SK-MEL-5 (cell line): Measurements from ENCODE around the gene HPCAL1. TPM values are rescaled to one million over a fixed set of nuclear protein-coding genes. Genes with fewer than 3 reads are reported as not detected.

Experiments
- DNase-seq: peaks from one replicate; pipeline ENCODE4 v3.0.0-alpha.2; 2016; ENCODE audit warnings: low read depth, low spot score
- in situ Hi-C: cut with HindIII; loops from 2 replicates; pipeline ENCODE4 v1.10.0; 2016; ENCODE audit warnings: low sequenced_read_pairs, high pct_unique_total_duplicates, low pct_unique_long_range_greater_than_20kb
- total RNA-seq: library from RNA; depleted of rRNA; stranded (reverse); fragments of >200 nt; shearing (Covaris generic); gene quantifications from 2 replicates; pipeline ENCODE4 v1.2.3, GENCODE V29; 2014

HPCAL1 gene
- total RNA-seq, 1 experiment from 2014 or later: 30.5 TPM

DNA sequence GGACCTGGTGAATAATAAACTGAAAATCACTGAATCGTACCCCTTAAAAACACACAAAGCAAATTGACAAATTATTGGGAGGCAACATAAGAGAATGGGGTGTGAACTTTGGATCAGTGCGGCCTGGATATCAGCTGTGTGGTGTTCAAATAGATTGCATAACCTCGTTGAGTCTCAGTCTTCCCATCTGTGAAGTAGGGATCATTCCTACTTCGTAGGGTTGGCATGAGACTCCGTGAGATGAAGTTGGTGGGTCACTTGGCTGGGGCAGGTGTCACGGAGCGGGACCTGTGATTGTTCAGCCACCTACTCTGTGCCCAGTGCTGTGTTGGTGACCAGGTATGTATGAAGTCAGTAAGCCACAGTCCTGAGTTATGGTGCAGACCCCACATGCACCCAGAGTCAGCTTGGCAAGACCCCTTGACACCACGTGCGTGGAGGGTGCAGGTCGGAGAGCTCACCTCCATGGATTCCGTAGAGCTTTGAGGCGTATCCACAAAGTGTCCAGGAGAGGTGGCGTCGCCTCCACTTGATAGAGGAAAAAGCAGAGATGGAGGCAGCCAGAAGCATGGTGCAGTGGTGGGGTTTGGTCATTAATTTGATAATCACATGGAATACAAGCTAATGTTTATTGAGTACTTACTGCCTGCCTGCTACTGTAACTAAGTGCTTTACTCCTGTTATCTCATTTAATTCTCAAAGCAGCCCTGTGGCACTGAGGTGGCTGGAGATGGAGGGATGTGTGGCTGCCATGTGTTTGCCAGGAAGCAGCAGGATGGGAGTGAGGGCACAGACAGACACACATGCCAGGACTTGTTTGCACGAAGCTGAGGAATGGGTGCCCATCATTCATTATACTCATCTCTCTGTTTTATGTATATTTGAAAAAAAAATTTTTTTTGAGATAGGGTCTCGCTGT lies 35.8 kb downstream of the HPCAL1 start:
- DNase-seq: no peak
- in situ Hi-C loops: no loop called here

DNA sequence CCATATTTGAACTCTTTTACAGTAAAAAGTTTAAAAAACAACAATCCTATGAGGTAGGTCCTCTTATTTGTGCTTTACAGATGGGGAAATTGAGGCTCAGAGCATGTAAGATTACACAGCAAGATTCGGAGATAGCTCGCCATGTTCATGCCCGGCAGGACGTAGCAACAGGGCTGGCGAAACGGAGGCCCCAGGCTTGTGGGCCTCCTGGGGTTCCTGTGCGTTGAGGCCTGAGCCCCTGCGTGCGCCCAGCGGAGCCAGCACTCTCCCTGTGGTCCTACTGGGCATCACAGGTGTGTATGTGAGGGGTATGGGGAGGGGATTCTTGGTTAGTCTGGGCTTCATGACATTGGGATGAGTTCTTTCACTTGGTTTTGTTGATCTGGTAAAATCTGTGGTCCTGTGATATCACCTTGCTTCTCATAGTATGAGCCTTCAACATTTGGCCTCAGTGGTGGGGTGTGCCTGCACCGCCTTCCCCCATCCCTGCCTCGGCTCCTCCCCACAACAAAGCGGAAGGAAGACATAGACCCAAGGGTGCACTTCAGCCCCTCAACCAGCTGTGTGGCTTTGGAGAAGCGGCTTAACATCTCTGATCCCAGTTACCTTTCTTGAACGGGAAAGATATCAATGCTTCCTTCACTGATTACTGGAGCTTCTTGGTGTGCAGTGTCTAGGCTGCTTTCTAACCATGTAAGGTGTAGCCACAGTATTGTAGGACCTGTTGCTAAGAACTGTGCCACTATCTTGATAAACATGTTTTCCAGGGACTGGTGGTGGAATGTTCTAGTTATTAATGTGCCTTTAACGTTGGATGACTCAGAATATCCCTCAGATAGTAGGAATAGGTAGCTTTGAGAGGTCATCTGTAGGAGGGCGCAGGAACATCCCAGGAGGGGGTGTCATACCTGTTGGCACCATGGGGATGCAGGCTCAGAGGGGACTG lies 37.2 kb downstream of the HPCAL1 start:
- in situ Hi-C loops: no loop called here
- DNase-seq: no peak

DNA sequence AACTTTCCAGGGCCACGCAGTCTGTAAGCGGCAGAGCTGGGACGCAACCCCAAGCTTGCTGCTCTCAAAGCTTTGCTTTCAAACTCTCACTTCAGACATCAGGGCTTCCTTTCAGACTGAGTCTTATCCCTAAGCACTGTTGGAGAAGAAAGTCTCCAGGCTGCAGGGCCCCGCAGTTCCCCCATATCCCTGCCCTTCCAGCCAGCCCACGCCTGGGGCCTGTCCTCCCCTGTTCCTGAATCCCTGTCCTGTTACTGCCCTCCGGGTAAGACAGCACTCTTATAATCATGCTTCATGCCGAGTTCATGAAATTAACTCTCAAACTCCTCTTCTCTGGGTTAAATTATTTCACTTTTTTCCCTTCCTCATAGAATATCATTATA lies 37.9 kb downstream of the HPCAL1 start:
- no peak for DNase-seq
- in situ Hi-C loops: no loop called here

DNA sequence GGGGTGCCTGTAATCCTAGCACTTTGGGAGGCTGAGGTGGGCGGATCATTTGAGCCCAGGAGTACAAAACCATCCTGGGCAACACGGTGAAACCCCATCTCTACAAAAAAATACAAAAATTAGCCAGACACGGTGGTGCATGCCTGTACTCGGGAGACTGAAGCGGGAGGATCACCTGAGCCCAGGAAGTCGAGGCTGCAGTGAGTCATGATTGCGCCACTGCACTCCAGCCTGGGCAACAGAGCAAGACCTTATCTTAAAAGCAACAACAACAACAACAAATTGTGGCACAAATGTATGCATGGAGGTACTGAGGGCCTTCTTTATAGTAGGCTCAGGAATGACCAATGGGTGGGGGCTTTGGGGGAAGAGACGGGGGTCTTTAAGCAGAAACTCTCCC lies 38.5 kb downstream of the HPCAL1 start:
- DNase-seq: no peak
- in situ Hi-C loops: no loop called here

DNA sequence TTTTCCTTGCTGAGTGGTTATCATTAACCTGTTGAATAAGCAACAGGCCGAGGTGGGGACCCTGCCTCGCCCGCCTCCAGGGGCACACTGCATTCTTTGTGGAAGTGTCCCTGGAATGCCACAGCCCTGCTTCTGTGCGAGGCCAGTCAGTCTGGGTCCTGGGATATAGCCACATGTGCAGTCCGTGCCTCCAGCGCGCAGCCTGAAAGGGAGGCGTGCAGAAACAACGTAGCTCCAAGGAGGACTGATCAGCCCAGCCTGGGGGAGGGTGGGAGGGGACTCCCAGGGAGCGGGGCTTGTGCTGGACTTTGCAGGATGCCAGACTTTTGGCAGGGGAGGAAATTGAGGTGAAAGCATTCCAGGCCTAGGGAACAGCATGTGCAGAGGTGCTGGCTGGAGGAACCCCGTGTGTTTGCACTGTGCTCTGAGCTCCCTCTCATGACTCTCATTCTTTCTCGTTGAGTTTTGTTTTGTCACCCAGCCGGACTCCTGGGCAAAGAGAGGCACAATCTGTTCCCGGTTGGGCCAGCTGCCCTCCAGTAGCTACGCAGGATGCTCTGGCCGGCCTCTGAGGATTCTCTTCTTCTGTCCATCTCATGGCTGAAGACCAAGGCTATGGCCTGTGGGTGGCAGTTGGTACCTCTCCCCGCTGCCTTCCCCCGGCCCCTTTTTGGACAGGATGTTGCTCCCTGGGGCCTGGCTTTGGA lies 39.7 kb downstream of the HPCAL1 start:
- in situ Hi-C loops: no loop called here
- DNase-seq: no peak

DNA sequence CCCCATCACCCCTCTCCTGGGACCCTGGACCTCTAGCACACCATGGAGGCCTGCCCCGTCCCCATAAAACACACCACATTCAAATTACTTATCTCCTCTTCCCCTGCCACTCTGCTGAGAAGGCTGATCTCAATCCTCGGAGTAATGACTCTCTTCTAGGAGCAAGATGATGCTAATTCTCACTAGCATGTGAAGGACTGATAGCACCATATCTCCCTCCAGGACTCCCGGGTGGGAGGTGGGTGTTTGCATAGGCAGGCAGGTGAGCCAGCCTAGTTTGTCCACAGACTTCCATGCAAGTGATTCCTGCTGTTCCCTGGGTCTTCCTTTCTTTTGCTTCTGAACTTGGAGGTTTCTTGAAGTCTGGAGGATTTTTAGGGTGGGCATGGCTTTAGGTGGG lies 40.5 kb downstream of the HPCAL1 start:
- no peak for DNase-seq
- in situ Hi-C loops: no loop called here

DNA sequence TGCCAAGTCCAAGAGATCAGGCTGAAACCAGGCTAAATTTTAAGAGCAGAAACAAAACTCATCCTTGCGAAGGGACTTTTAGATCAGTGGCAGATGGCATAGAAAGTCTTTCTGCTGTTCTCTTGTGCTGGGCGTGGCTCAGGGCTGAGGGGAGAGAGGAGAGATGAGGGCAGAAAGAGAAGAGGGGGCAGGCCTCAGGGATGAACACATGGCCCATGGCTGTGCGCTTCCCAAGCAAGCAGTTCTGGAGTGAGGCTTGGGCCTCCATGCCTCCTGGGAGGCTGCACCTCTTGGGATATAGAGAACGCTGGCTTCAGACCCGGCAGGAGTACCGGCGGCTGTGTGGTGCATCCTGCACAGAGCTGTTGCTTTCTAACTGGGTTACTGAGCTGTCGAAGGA lies 41.0 kb downstream of the HPCAL1 start:
- DNase-seq: no peak
- in situ Hi-C loops: no loop called here

DNA sequence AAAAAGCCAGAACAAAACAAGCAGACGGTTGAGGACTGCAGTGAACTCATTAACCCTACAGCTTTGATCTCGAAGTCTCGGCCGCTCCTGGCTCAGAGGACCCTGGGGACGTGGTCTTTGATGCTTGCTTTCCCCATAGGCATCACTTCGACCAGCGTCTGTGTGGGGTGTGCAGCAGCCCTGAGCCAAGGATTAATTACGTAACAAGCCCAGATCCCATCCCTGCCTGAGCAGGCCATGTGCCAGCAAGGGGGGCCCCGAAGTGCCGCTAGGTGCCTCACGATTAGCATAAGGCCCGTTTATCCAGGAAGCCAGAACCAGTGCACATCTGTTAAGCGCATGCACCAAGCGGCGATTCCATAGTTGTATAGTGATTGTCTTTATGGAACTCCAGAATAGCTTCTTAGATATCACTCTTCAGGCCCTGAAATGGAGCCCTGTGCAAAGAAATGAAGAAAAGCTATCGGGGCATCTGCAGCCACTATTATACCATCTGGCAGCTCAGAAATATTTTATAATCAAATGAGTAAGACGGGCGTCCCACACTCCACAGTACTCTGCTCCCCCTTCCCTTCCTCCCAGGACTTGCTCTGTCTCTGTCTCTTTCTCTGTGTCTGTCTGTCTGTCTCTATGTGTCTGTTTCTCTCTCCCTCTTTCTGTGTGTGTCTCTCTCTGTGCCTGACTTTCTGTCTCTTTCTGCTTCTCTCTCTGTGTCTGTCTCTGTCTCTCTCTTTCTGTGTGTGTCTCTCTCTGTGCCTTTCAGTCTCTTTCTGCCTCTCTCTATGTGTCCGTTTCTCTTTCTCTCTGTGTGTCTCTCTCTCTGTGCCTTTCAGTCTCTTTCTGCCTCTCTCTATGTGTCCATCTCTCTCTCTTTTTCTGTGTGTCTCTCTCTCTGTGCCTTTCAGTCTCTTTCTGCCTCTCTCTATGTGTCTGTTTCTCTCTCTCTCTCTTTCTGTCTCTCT lies 41.7 kb downstream of the HPCAL1 start:
- in situ Hi-C loops: no loop called here
- DNase-seq: no peak

DNA sequence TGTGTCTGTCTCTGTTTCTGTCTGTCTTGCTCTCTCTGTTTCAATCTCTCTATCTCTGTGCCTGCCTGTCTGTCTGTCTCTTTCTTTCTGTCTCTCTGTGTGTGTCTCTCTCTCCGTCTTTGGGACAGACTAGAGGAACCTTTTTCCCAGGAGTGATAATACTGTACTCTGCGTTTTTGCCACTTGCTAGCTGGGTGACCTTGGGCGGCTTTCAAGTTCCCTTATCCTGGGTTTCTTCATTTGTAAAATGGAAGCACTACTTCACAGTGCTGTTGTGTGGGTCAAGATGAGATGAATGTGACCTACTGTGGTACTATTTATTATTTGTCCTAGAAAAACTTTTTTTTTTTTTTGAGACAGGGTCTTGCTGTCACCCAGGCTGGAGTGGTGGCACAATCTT lies 42.4 kb downstream of the HPCAL1 start:
- DNase-seq: no peak
- in situ Hi-C loops: no loop called here

DNA sequence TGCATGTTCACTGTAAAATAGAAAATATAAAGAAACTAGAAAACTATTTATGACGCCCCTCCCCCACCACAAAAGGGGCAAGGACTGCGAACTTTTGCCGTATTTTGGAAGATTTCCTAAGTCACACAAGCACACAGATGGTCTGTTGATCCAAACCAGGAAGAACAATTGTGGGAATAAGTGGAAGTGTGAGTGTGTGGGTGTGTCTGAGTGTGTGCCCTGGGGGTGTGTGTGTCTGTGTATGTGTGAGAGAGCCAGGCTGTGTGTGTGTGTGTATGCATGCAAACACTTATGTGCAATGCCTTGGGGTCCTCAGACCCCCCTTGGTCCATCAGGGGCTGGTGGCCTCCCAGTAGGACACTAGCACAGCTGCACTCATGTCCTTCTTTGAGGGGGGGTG lies 43.1 kb downstream of the HPCAL1 start:
- no peak for DNase-seq

DNA sequence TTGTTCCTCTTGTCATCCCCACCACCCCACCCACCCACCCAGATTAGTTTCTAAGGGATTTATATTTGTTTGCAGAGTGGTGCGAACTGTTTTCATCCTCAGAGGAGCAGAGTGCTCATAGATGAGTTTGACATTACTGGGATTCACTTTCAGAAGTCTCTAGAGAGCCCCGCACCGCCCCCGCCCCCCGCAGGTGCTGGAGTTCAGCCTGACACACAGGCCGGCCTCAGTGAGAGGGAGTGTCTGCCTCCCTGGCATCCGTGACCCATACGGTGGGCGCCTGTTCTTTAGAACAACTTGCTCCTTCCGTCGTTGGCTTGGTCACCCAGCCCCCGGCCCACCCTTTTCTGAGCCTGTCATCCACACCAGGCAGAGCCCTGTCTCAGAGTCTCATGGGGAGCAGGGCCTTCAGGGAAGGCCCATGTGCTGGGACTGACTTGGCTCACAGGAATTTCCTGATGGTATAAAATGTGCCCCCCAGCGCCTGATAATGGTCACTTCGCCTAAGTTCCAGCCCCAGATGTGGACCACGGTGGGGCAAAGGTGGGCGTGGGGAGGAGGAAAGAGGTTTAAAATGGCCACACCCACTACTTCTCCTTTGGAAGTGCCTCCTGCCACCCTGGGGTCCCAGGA lies 44.3 kb downstream of the HPCAL1 start:
- DNase-seq: no peak
- in situ Hi-C loops: no loop called here

More for the DNA sequence above, 43.1 kb downstream of the HPCAL1 start:
- in situ Hi-C loops: no loop called here

DNA sequence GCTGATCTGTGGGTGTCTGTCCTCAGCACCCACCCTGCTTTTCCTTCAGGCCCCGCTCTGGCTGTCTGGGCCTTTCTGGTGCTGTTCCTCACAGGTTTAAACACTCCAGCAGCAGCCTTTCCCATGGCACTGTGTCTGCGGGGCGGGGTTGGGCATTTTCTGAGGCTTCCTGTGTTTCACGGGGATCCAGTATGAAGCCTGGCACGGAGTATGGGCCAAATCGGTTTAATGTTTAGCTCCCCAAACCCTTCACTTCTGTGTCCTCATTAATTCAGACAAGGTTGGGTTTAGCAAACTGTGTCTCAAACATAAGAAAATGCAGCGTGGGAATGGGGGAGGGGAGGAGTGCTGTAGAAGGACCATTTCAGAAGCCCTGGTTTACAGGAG lies 44.9 kb downstream of the HPCAL1 start:
- DNase-seq: no peak
- in situ Hi-C loops: no loop called here

DNA sequence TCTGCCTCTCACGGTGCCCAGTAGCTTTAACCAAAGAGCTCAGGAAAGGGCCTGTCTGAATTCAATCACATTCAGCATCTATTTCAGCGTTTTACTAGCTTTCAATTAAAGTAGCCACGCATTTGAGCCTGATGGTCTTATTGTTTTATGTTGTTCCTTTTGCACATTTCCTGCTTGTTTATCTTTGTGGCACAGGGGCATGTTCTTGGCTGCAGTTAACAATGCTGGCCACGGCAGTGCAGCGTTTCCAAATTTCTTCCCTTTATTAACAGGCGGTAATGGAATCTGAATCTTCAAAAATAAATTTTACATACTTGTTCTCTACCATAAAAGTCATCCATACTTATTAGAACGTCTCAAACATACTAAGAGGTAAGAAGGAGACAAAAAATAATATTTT lies 46.2 kb downstream of the HPCAL1 start:
- in situ Hi-C loops: no loop called here

DNA sequence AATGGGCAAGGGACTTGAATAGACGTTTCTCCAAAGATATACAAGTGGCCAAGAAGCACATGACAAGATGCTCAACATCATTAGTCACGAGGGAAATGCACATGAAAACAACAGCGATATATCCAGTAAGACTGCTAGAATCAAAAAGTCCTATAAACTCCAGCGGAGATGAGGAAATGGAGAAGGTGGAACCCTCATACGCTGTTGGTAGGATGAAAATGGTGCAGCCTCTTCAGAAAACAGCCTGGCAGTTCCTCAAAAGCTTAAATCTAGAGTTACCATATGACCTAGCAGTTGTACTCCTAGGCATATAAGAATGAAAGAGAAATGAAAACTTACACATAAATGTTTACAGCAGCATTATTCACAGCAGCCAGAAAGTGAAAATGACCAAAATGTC lies 48.1 kb downstream of the HPCAL1 start:
- in situ Hi-C loops: no loop called here
- DNase-seq: no peak

More for the DNA sequence above, 46.2 kb downstream of the HPCAL1 start:
- no peak for DNase-seq

DNA sequence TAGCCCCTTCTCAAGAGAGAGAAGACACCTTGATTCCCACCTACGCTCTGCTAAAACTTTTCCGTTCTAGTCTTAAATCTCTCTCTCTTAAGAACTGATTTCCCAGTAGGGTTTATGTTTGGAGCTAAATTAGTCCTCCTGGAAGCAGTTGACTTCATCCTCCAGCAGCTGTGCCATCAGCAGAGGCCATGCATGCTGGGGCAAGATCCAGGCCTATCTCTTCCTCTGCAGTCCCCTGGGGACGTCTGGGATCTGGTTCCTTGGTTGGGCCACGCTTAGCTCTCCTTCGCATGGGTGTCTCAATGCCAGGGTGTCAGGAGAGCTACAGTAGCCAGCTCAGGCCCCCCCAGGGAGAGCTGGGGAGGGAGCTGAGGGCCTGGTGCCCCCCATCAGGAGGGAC lies 49.7 kb downstream of the HPCAL1 start:
- DNase-seq: no peak
- in situ Hi-C loops: no loop called here

DNA sequence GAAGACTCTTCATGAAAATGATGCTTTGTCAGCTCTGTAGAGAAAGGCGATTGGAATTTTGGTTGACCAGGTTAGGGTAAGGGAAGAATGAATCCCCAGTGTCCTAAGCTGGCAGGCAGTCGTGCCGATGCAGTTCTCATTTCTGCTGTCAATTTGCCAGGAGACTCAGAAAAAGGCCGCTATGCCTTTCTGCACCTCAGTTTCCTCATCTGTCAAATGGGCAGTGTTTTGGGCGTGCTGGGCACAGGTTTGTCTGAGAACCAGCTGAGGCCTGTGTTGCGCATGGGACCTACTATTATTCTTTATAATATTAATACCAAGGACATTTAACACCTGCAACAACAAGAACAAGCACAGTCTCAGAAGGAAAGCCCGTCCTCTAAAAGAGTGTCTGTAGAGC lies 50.3 kb downstream of the HPCAL1 start:
- in situ Hi-C loops: no loop called here

DNA sequence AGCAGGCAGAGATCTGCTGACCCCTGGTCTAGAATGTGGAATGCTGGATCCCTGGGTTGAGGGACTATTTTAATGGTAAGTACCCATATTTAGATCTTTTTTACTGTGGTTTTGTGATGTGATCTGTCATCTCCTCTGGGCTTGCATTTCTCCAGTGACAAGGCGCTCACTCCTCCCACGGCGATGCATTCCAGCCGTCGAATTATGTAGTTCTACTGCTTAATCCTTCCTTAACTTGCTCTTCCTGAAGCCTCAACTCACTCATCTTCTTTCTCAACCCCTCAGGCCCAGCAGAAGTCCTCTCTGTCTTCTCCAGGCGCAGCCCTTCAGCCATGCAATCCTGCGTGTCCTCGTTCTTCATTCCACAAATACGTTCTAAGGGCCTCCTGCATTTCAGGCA lies 51.2 kb downstream of the HPCAL1 start:
- no peak for DNase-seq
- in situ Hi-C loops: no loop called here

More for the DNA sequence above, 50.3 kb downstream of the HPCAL1 start:
- no peak for DNase-seq
